ENCODE results near the gene PPA2. TPM values are rescaled to one million over a fixed set of nuclear protein-coding genes. Genes with fewer than 3 reads are reported as not detected.

PPA2 gene
- total and polyA plus RNA-seq, 9 donors, result 43.2 to 69.7 (median 49.8) TPM

DNA sequence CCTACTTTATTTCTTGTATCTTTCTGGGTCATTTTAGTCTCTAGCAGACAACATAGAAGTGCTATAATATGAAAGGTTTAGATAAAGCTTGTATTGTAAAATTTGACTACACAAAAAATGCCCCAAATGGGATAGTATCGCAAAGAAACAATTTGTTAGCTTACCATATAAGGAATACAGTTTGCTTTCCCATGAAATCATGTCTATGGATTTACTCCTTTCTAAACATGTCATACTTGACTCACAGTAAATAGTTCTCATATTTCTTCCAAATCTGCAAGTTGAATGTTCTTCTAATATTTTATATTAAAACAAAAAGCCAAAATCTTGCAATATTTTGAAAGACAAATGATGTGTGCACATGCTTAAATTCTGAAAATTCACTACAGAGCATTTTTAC lies 103.9 kb downstream of the PPA2 start:
- no CpG with 5 or more reads among the region's 1 CpG for WGBS (ENCODE audit: insufficient coverage)
- Histone ChIP-seq H3K4me3 (ENCODE audit: low read length) (no peak overlapping the region), H3K4me1 (ENCODE audit: control insufficient read depth, insufficient read depth, low read length) (no peaks in the 10 kb centered on the region), H3K9me3 (replicated peaks; ENCODE audit: control insufficient read depth, low read depth, low read length) (peaks cover 10% of the 10 kb centered on the region), H3K36me3 (ENCODE audit: control insufficient read depth, insufficient read depth, low read length) (peaks cover 13% of the 10 kb centered on the region), H3K27me3 (ENCODE audit: control insufficient read depth, insufficient read depth, low read length) (no peaks in the 10 kb centered on the region), H3K27ac (ENCODE audit: low read length) (no peak overlapping the region)
- DNase-seq, result no peak

DNA sequence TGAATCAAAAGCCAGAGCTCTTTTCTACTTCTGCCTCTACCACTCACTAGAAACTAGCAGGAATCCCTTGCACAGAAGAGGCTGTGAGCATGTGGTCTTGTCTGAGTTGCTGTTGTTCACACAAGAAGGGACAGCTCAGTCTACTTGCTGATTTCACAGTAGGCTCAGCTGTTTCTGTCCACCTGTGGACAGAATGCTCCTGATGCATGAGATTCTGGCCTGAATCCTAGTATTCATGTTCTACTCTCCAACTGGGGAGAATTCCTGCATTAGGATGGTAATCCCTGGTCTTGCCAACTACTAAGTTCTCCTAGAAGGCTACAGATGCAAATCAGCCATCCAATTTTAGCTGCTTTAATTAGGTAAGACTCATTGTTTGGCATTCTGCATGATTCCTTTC lies 112.8 kb downstream of the PPA2 start:
- H3K36me3 ChIP-seq (ENCODE audit: control insufficient read depth, insufficient read depth, low read length), result peaks cover 5% of the 10 kb centered on the region
- H3K4me1 ChIP-seq (ENCODE audit: control insufficient read depth, insufficient read depth, low read length), result peaks cover 8% of the 10 kb centered on the region
- DNase-seq, result peak; percentile 82
- no peaks in the 10 kb centered on the region for H3K27me3 ChIP-seq (ENCODE audit: control insufficient read depth, insufficient read depth, low read length)
- no peak overlapping the region for H3K4me3 ChIP-seq (ENCODE audit: low read length)
- H3K27ac ChIP-seq (ENCODE audit: low read length), result peak overlapping the region; percentile 13
- H3K9me3 ChIP-seq (replicated peaks; ENCODE audit: control insufficient read depth, low read depth, low read length), result peaks cover 7% of the 10 kb centered on the region

GRCh38 chr4:105357258-105357980 lies 116.4 kb downstream of the PPA2 start:
- Histone ChIP-seq H3K36me3 (ENCODE audit: control insufficient read depth, insufficient read depth, low read length) (peaks cover 2% of the 10 kb centered on the region), H3K27ac (ENCODE audit: low read length) (peak overlapping the region; percentile 2), H3K9me3 (replicated peaks; ENCODE audit: control insufficient read depth, low read depth, low read length) (no peaks in the 10 kb centered on the region), H3K4me3 (ENCODE audit: low read length) (no peak overlapping the region), H3K27me3 (ENCODE audit: control insufficient read depth, insufficient read depth, low read length) (no peaks in the 10 kb centered on the region), H3K4me1 (ENCODE audit: control insufficient read depth, insufficient read depth, low read length) (peaks cover 10% of the 10 kb centered on the region)
- peak; percentile 66 for DNase-seq

GRCh38 chr4:105356194-105356593 lies 117.7 kb downstream of the PPA2 start:
- no peaks in the 10 kb centered on the region for H3K27me3 ChIP-seq (ENCODE audit: control insufficient read depth, insufficient read depth, low read length)
- peaks cover 2% of the 10 kb centered on the region for H3K36me3 ChIP-seq (ENCODE audit: control insufficient read depth, insufficient read depth, low read length)
- H3K9me3 ChIP-seq (replicated peaks; ENCODE audit: control insufficient read depth, low read depth, low read length), result no peaks in the 10 kb centered on the region
- H3K4me3 ChIP-seq (ENCODE audit: low read length), result no peak overlapping the region
- peak overlapping the region; percentile 71 for H3K27ac ChIP-seq (ENCODE audit: low read length)
- WGBS (ENCODE audit: insufficient coverage), result no CpG with 5 or more reads among the region's 1 CpG
- peak; percentile 91 for DNase-seq
- peaks cover 5% of the 10 kb centered on the region for H3K4me1 ChIP-seq (ENCODE audit: control insufficient read depth, insufficient read depth, low read length)

GRCh38 chr4:105352826-105353225 lies 121.0 kb downstream of the PPA2 start:
- Histone ChIP-seq H3K27me3 (ENCODE audit: control insufficient read depth, insufficient read depth, low read length) (no peaks in the 10 kb centered on the region), H3K4me1 (ENCODE audit: control insufficient read depth, insufficient read depth, low read length) (peaks cover 4% of the 10 kb centered on the region), H3K27ac (ENCODE audit: low read length) (no peak overlapping the region), H3K36me3 (ENCODE audit: control insufficient read depth, insufficient read depth, low read length) (no peaks in the 10 kb centered on the region), H3K9me3 (replicated peaks; ENCODE audit: control insufficient read depth, low read depth, low read length) (no peaks in the 10 kb centered on the region), H3K4me3 (ENCODE audit: low read length) (no peak overlapping the region)
- WGBS (ENCODE audit: insufficient coverage), result 100% methylated on average over 1 of the region's 3 CpGs
- DNase-seq, result no peak

DNA sequence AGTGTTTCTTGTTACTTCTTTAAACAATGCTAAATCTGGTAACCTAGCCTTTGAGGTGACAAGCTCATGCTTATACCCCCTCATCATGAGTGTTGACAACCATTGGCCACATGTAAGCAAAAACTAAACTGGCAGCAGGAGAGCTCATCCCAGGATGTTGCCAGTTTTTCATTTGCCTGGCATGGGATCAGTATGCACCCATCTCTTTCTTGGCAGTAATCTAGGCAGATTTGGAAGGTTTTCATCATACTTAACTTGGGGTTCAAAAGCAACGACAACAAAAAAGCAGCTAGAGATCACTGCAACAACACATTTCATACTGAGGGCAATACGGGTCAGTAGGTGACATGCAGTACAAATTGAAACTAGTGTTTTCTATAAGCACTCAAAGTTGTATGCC lies 122.0 kb downstream of the PPA2 start:
- WGBS (ENCODE audit: insufficient coverage), result no CpG with 5 or more reads among the region's 2 CpGs
- H3K4me3 ChIP-seq (ENCODE audit: low read length), result no peak overlapping the region

DNA sequence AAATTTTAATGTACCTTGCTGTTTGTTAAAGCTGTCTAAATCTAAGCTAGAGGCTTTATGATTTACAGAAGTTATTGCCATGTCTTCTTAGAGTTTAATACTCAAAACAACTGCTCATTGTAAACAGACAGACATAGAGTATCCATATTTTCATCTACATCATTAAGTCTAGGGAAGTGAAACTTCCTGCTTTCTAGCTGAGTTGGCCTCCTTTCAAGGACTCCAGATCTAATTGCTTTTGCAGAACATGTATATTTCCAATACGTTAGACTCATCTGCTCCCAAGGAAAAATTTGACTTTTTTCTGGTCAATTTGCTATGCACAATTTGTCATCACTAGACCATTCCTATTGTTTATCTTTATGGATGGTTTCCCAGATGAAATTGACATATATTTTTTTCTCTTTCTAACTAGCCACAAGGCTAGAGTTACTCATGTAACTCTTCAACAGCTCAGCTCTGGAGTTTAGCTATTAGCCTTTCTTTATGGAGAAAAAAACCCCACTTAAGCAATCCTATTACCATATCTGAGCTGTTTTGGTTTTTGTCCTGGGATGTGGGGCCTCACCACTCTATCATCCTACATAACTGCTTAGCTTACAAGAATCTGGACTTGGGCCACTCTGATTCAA lies 122.9 kb downstream of the PPA2 start:
- Histone ChIP-seq H3K27me3 (ENCODE audit: control insufficient read depth, insufficient read depth, low read length) (no peaks in the 10 kb centered on the region), H3K4me3 (ENCODE audit: low read length) (no peak overlapping the region), H3K4me1 (ENCODE audit: control insufficient read depth, insufficient read depth, low read length) (peaks cover 4% of the 10 kb centered on the region), H3K36me3 (ENCODE audit: control insufficient read depth, insufficient read depth, low read length) (no peaks in the 10 kb centered on the region), H3K27ac (ENCODE audit: low read length) (peak overlapping the region; percentile 56), H3K9me3 (replicated peaks; ENCODE audit: control insufficient read depth, low read depth, low read length) (no peaks in the 10 kb centered on the region)
- DNase-seq, result peak; percentile 91
- WGBS (ENCODE audit: insufficient coverage), result no CpG with 5 or more reads among the region's 1 CpG

More for the DNA sequence above, 122.0 kb downstream of the PPA2 start:
- H3K36me3 ChIP-seq (ENCODE audit: control insufficient read depth, insufficient read depth, low read length), result no peaks in the 10 kb centered on the region
- no peaks in the 10 kb centered on the region for H3K27me3 ChIP-seq (ENCODE audit: control insufficient read depth, insufficient read depth, low read length)
- H3K4me1 ChIP-seq (ENCODE audit: control insufficient read depth, insufficient read depth, low read length), result peaks cover 4% of the 10 kb centered on the region
- no peak for DNase-seq
- no peak overlapping the region for H3K27ac ChIP-seq (ENCODE audit: low read length)
- no peaks in the 10 kb centered on the region for H3K9me3 ChIP-seq (replicated peaks; ENCODE audit: control insufficient read depth, low read depth, low read length)

GRCh38 chr4:105348719-105349118 lies 125.1 kb downstream of the PPA2 start:
- no peaks in the 10 kb centered on the region for H3K27me3 ChIP-seq (ENCODE audit: control insufficient read depth, insufficient read depth, low read length)
- no CpG with 5 or more reads among the region's 1 CpG for WGBS (ENCODE audit: insufficient coverage)
- no peaks in the 10 kb centered on the region for H3K9me3 ChIP-seq (replicated peaks; ENCODE audit: control insufficient read depth, low read depth, low read length)
- no peak overlapping the region for H3K4me3 ChIP-seq (ENCODE audit: low read length)
- peaks cover 4% of the 10 kb centered on the region for H3K4me1 ChIP-seq (ENCODE audit: control insufficient read depth, insufficient read depth, low read length)
- H3K27ac ChIP-seq (ENCODE audit: low read length), result no peak overlapping the region
- no peaks in the 10 kb centered on the region for H3K36me3 ChIP-seq (ENCODE audit: control insufficient read depth, insufficient read depth, low read length)
- DNase-seq, result no peak

DNA sequence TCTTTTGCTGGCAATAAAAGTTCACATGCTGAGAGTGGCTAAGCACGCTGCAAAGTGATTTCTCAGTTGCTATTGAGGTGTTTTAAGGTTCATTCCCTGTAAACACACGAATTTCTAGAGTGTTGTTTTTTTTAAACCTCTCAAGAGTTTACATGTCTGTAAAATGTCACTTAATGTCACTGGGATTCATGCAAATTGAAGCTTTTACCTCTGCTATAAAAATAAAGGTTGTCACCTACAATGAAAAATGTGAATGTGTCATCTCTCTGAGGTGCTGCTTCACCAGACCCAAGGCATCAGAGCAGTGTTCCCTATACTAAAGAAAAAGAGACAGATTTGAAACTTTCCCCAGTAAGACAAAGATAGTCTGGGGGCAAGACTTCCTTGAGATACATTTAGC lies 127.0 kb downstream of the PPA2 start:
- no peak overlapping the region for H3K27ac ChIP-seq (ENCODE audit: low read length)
- WGBS (ENCODE audit: insufficient coverage), result no CpG with 5 or more reads among the region's 2 CpGs

DNA sequence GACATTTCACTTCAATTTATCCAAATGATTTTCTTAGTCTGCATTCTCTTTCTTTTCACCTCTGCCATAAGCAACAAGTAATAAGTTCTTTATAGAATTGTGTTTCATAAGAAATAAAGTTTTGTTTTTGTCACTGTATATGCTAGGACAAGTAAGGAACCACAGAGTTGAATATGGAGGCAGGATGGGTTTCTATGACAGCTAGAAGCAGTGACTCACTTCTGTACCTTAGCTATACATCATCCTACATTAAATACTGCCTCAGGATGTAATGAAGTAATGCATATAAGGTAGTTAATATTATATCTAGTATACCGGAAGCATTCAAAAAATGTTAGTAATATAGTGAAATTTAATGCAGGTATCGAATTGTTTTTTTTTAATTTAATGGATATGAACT lies 128.0 kb downstream of the PPA2 start:
- Histone ChIP-seq H3K4me1 (ENCODE audit: control insufficient read depth, insufficient read depth, low read length) (peaks cover 7% of the 10 kb centered on the region), H3K4me3 (ENCODE audit: low read length) (no peak overlapping the region), H3K27me3 (ENCODE audit: control insufficient read depth, insufficient read depth, low read length) (no peaks in the 10 kb centered on the region), H3K27ac (ENCODE audit: low read length) (no peak overlapping the region), H3K36me3 (ENCODE audit: control insufficient read depth, insufficient read depth, low read length) (no peaks in the 10 kb centered on the region), H3K9me3 (replicated peaks; ENCODE audit: control insufficient read depth, low read depth, low read length) (no peaks in the 10 kb centered on the region)
- DNase-seq, result no peak
- WGBS (ENCODE audit: insufficient coverage), result no CpG with 5 or more reads among the region's 2 CpGs

More for the DNA sequence above, 127.0 kb downstream of the PPA2 start:
- Histone ChIP-seq H3K4me1 (ENCODE audit: control insufficient read depth, insufficient read depth, low read length) (peaks cover 7% of the 10 kb centered on the region), H3K9me3 (replicated peaks; ENCODE audit: control insufficient read depth, low read depth, low read length) (no peaks in the 10 kb centered on the region), H3K27me3 (ENCODE audit: control insufficient read depth, insufficient read depth, low read length) (no peaks in the 10 kb centered on the region), H3K4me3 (ENCODE audit: low read length) (no peak overlapping the region), H3K36me3 (ENCODE audit: control insufficient read depth, insufficient read depth, low read length) (no peaks in the 10 kb centered on the region)
- no peak for DNase-seq

Data from muscle of leg (tissue), 11 donors.